ENCODE data around the gene CYTL1.

The CYTL1 gene

GRCh38 chr4:5043579-5043978 lies 24.3 kb upstream of the CYTL1 start:
- no peaks in the 10 kb centered on the region for H3K9me3 ChIP-seq (ENCODE audit: insufficient read depth, low read length)
- no peak overlapping the region for H3K4me3 ChIP-seq (ENCODE audit: low read length)
- no peaks in the 10 kb centered on the region for H3K79me2 ChIP-seq (ENCODE audit: low read length)
- no peak overlapping the region for H3K4me2 ChIP-seq (ENCODE audit: low read length)
- H3K36me3 ChIP-seq (replicated peaks; ENCODE audit: low read depth, low read length) = no peaks in the 10 kb centered on the region
- H3K9ac ChIP-seq (ENCODE audit: low read length) = no peak overlapping the region
- TF ChIP-seq CTCF (IDR thresholded peaks at IDR 0.05; ENCODE audit: low read depth, low read length) = no peak
- no peak for TF ChIP-seq EZH2phosphoT487 (IDR thresholded peaks at IDR 0.05; ENCODE audit: low read depth)
- H3K27me3 ChIP-seq (ENCODE audit: low read depth, low read length) = 0 out of 2 replicates have a peak, but pooled peaks cover 4% of the 10 kb centered on the region
- no peak overlapping the region for H2AFZ ChIP-seq (ENCODE audit: low read depth, low read length)
- no peaks in the 10 kb centered on the region for H4K20me1 ChIP-seq (ENCODE audit: insufficient read depth, low read length)
- no peak overlapping the region for H3K27ac ChIP-seq (ENCODE audit: low read length)
- no peaks in the 10 kb centered on the region for H3K4me1 ChIP-seq (ENCODE audit: low read length)

GRCh38 chr4:5041699-5042098 lies 22.4 kb upstream of the CYTL1 start:
- H3K79me2 ChIP-seq (ENCODE audit: low read length) = no peaks in the 10 kb centered on the region
- H2AFZ ChIP-seq (ENCODE audit: low read depth, low read length) = no peak overlapping the region
- no peak overlapping the region for H3K9ac ChIP-seq (ENCODE audit: low read length)
- H3K36me3 ChIP-seq (replicated peaks; ENCODE audit: low read depth, low read length) = no peaks in the 10 kb centered on the region
- no peak overlapping the region for H3K4me3 ChIP-seq (ENCODE audit: low read length)
- no peaks in the 10 kb centered on the region for H3K9me3 ChIP-seq (ENCODE audit: insufficient read depth, low read length)
- no peak overlapping the region for H3K4me2 ChIP-seq (ENCODE audit: low read length)
- no peaks in the 10 kb centered on the region for H3K4me1 ChIP-seq (ENCODE audit: low read length)
- H3K27ac ChIP-seq (ENCODE audit: low read length) = no peak overlapping the region
- no peak for TF ChIP-seq EZH2phosphoT487 (IDR thresholded peaks at IDR 0.05; ENCODE audit: low read depth)
- TF ChIP-seq CTCF (IDR thresholded peaks at IDR 0.05; ENCODE audit: low read depth, low read length) = no peak
- H4K20me1 ChIP-seq (ENCODE audit: insufficient read depth, low read length) = no peaks in the 10 kb centered on the region
- peaks cover 4% of the 10 kb centered on the region; the same call in 1 of the 2 replicates for H3K27me3 ChIP-seq (ENCODE audit: low read depth, low read length)

- no peaks in the 10 kb centered on the region for H3K79me2 ChIP-seq (ENCODE audit: low read length)
- no peaks in the 10 kb centered on the region for H4K20me1 ChIP-seq (ENCODE audit: insufficient read depth, low read length)
- H3K27me3 ChIP-seq (ENCODE audit: low read depth, low read length) = no peaks in the 10 kb centered on the region; the same call in 1 of the 2 replicates
- no peaks in the 10 kb centered on the region for H3K9me3 ChIP-seq (ENCODE audit: insufficient read depth, low read length)
- H3K4me1 ChIP-seq (ENCODE audit: low read length) = no peaks in the 10 kb centered on the region
- no peaks in the 10 kb centered on the region for H3K36me3 ChIP-seq (replicated peaks; ENCODE audit: low read depth, low read length)
- H3K9ac ChIP-seq (ENCODE audit: low read length) = no peak overlapping the region
- TF ChIP-seq EZH2phosphoT487 (IDR thresholded peaks at IDR 0.05; ENCODE audit: low read depth) (no peak), CTCF (IDR thresholded peaks at IDR 0.05; ENCODE audit: low read depth, low read length) (no peak)
- no peak overlapping the region for H3K4me2 ChIP-seq (ENCODE audit: low read length)
- no peak overlapping the region for H3K4me3 ChIP-seq (ENCODE audit: low read length)
- H3K27ac ChIP-seq (ENCODE audit: low read length) = no peak overlapping the region
- no peak overlapping the region for H2AFZ ChIP-seq (ENCODE audit: low read depth, low read length)
These were observed 21.8 kb upstream of the CYTL1 start for GRCh38 chr4:5040856-5041620.

- Histone ChIP-seq H3K79me2 (ENCODE audit: low read length) (no peaks in the 10 kb centered on the region), H3K4me1 (ENCODE audit: low read length) (no peaks in the 10 kb centered on the region), H3K27me3 (ENCODE audit: low read depth, low read length) (no peaks in the 10 kb centered on the region; the same call in none of the 2 replicates), H3K27ac (ENCODE audit: low read length) (no peak overlapping the region), H3K9ac (ENCODE audit: low read length) (no peak overlapping the region), H3K36me3 (replicated peaks; ENCODE audit: low read depth, low read length) (no peaks in the 10 kb centered on the region), H4K20me1 (ENCODE audit: insufficient read depth, low read length) (no peaks in the 10 kb centered on the region), H3K4me3 (ENCODE audit: low read length) (no peak overlapping the region), H3K4me2 (ENCODE audit: low read length) (no peak overlapping the region), H2AFZ (ENCODE audit: low read depth, low read length) (no peak overlapping the region), H3K9me3 (ENCODE audit: insufficient read depth, low read length) (no peaks in the 10 kb centered on the region)
- TF ChIP-seq EZH2phosphoT487 (IDR thresholded peaks at IDR 0.05; ENCODE audit: low read depth) (no peak), CTCF (IDR thresholded peaks at IDR 0.05; ENCODE audit: low read depth, low read length) (no peak)
These were observed 20.5 kb upstream of the CYTL1 start for GRCh38 chr4:5039800-5040199.

Measured in OCI-LY3 (cell line).